GM18951 (cell line): Measurements from ENCODE around the gene C10orf53.
"Not testable (repeated sequence)": the region's sequence is repeated elsewhere in the genome, so short reads cannot be mapped to it uniquely, and the experiment has no call there.

Experiments used
- POLR2A ChIP-seq: IDR thresholded peaks from 4 replicates; pipeline ENCODE4 v1.6.1; 2011; ENCODE audit warnings: mild to moderate bottlenecking; ENCODE audit not compliant: insufficient read length, insufficient read depth; ENCODE audit errors: extremely low read depth
- in situ Hi-C: fragments of 300-500 bp; cut with MboI; formaldehyde crosslinking; loops from one replicate; pipeline ENCODE4 v1.12.0; 2022; ENCODE audit warnings: low sequenced_read_pairs, mixed read lengths, inconsistent platforms; ENCODE audit not compliant: unreplicated experiment

C10orf53 gene

GRCh38 chr10:49710966-49711365 lies 31.5 kb downstream of the C10orf53 start:
- no peak for TF ChIP-seq POLR2A
- in situ Hi-C loops: no loop called here

DNA sequence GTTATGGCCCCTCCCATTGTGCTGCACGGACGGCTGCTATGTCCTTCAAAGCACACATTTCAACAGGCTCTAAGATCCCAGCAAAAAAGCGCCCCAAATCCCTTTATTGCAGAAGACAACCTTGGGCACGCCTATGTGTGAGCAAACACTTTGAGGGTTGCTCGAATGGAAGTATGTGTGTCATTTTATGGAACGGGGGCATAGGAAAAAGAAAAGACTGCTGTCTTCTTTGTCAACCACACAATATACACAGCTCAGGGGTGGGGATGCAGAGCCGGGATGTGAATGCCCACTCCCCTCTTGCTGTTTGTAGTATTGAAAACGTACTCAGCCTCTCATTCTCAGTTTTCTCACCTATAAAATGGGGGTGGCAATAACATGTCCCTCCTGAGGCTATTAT lies 32.0 kb downstream of the C10orf53 start:
- in situ Hi-C loops: no loop called here
- no peak for TF ChIP-seq POLR2A

GRCh38 chr10:49713266-49713665 lies 33.8 kb downstream of the C10orf53 start:
- in situ Hi-C loops: no loop called here
- no peak for TF ChIP-seq POLR2A

- in situ Hi-C loops: not testable (repeated sequence)
These were observed 35.7 kb downstream of the C10orf53 start for GRCh38 chr10:49715157-49715556.

DNA sequence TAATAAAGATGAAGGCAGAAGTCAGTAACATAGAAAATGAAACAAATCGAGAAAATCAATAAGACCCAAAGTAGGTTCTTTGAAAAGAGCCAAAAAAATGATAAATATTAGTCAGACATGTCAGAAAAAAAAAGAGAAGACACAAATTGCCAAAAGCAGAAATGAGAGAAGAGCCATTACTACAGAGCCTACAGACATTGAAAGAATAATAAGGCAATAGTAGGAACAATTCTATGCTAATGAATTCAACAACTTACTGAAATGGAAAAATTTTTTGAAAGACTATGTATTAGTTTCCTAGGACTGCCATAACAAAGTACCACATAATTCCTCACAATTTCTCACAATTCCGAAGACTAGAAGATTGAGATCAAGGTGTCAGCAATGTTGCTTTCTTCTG lies 47.1 kb downstream of the C10orf53 start:
- in situ Hi-C loops: no loop called here
- TF ChIP-seq POLR2A: no peak

DNA sequence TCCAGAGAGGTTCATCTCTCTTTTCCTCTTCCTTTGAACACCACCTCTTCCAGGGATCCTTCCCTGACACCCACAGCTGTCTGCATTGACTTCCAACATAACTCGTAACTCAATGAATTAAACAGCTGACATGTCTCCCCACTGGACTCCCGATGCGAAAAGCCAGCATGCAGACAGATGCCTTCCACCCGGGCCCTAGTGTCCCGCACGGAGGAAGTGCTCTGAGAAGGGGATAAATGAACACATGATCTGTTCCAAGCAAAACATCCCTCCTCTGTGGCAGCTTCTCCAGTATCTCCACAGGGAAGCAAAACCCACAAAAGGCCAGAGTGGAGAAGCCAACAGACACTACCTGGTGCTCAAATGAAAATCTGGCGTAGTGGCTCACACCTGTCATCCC lies 54.4 kb downstream of the C10orf53 start:
- in situ Hi-C loops: no loop called here

GRCh38 chr10:49734676-49735075 lies 55.2 kb downstream of the C10orf53 start:
- in situ Hi-C loops: no loop called here
- no peak for TF ChIP-seq POLR2A

More for the DNA sequence above, 54.4 kb downstream of the C10orf53 start:
- TF ChIP-seq POLR2A: no peak

DNA sequence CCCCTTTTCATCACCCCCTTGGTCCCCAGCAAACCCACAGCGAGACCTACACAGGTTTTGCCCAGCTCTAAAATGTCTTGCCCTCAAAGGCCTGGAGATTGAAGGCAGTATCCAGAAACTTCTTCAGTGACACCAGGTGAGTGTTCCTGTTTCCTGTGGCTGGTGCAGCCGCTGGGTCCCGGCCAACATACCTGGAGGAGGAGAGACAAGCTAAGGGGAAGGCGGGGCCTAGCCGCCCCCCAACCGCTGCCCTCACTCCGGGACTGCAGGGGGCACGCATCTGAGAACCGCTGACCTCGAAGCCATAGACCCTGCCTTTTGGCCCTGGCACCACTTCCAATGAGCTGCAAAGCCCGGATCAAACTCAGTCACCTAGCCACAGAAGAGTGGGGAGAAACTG lies 55.7 kb downstream of the C10orf53 start:
- in situ Hi-C loops: no loop called here

GRCh38 chr10:49735848-49736563 lies 56.6 kb downstream of the C10orf53 start:
- TF ChIP-seq POLR2A: no peak
- in situ Hi-C loops: no loop called here

More for the DNA sequence above, 55.7 kb downstream of the C10orf53 start:
- no peak for TF ChIP-seq POLR2A

GRCh38 chr10:49736564-49737113 lies 57.2 kb downstream of the C10orf53 start:
- in situ Hi-C loops: no loop called here

GRCh38 chr10:49737474-49738201 lies 58.2 kb downstream of the C10orf53 start:
- in situ Hi-C loops: no loop called here
- no peak for TF ChIP-seq POLR2A

More at GRCh38 chr10:49736564-49737113, 57.2 kb downstream of the C10orf53 start:
- no peak for TF ChIP-seq POLR2A

DNA sequence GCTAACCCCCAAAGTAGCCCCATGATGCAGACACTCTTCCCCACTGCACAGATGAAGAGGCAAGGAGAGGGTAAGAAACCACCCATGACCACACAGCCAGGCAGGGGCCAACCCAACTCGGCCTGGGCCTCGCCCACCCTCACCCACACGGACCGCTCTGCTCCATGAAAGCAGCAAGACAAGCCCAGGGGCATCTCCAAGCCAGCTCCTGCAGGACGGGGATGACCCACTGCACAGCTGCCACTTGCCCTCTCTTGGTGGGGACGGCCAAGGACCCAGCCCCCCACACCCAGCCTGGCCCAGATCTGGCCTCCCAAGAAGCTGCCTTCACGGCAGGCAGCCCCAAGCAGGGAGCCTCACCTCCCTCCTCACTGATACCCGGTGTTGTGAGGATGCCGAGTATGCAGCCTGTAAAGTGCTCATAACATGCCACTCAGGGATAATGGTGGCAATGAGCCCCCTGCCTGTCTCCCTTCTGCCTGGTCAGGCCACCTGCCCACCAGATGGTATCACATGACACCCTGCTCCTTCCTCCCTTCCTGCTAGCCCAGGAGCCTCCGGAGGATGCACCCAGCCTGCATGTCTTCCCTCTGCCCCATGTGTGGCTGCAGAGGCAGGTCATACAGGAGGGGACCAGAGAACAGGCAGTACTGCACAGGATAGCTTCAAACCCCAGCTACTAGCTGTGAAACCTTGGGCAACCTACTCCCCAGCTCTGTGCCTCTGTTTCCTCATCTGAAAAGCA lies 59.3 kb downstream of the C10orf53 start:
- in situ Hi-C loops: no loop called here
- TF ChIP-seq POLR2A: no peak

DNA sequence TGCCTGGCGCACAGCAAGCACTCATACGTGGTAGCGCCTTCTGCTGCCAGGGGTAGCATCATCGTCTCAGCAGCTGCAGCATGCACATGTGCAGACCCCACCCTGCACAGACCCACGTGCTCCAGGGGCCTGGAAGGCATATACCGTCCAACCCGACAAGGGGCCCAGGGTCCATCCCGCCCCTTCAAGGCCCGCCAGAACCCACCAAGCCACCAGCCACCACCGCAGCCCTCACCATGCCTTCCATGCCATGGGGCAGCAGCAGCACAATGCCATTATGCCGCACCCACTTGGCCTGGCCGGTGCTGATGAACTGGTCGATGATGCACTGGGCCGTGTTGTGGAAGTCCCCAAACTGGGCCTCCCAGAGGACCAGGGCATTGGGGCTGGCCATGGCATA lies 60.0 kb downstream of the C10orf53 start:
- TF ChIP-seq POLR2A: no peak
- in situ Hi-C loops: no loop called here
